ENCODE results near the gene LYRM4. TPM values are rescaled to one million over a fixed set of nuclear protein-coding genes. Genes with fewer than 3 reads are reported as not detected.

LYRM4 gene
- total and polyA plus RNA-seq, 9 of the 15 experiments (the other 6 are each of a cell fraction or from before 2014, with no cell fraction given) = 24.2 to 69.4 (median 41.8) TPM

DNA sequence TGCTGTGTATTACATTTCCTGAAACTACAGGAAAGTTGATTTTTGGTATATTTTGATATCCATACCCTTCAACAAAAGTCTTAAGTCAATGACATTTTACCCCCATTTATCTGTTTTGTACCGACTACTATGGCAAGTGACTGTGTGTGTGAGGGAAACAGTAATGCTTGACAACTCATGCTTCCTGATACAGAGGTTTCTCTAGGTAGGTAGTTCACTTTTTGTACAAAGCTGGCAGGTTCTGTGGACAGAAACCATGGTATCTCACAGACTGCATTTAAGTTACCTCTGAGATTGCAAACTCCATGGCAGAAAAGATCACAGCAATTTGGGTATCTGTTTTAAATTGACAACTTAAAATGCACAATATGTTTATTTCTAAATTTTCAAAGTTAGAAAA lies 29.3 kb upstream of the LYRM4 start:
- ATAC-seq = no peak
- peaks cover 27% of the 10 kb centered on the region; the same call in 2 of the 3 replicates for H3K79me2 ChIP-seq (ENCODE audit: control insufficient read depth, insufficient read depth, low read length)
- intact Hi-C loops (cut with micrococcal nuclease) (no loop called here), in situ Hi-C loops (cut with MboI) (no loop called here)
- CTCF ChIA-PET (ENCODE audit: low intra/inter-chr PET ratio) = no interaction called here
- H3K27ac ChIP-seq (ENCODE audit: extremely low read depth, low read depth, low read length) = no peak overlapping the region
- no TSS peak for BruUV-seq (replicated peaks)
- peaks cover 12 to 27% of the 10 kb centered on the region in 2 experiments for H3K4me1 ChIP-seq (replicated peaks in 1 of 2; ENCODE audit: control insufficient read depth in 2 of 2, insufficient read depth in 2 of 2, low read length in 2 of 2)
- no peaks in the 10 kb centered on the region for H3K9me1 ChIP-seq (ENCODE audit: control insufficient read depth, insufficient read depth, low read length)
- H4K20me1 ChIP-seq (replicated peaks; ENCODE audit: control insufficient read depth, insufficient read depth, low read length) = no peaks in the 10 kb centered on the region
- no peak for FAIRE-seq
- no peak overlapping the region for H3K4me3 ChIP-seq
- no peak for DNase-seq (ENCODE audit: extremely low read depth in 1 of 4, low spot score in 3 of 4)
- H3K9ac ChIP-seq (ENCODE audit: insufficient read depth in 1 of 2, low read depth in 2 of 2, low read length in 2 of 2) = no peak overlapping the region
- H3K27me3 ChIP-seq (ENCODE audit: control insufficient read depth in 2 of 2, insufficient read depth in 2 of 2, low read length in 2 of 2) = no peaks in the 10 kb centered on the region
- no peak overlapping the region for H3K4me2 ChIP-seq (ENCODE audit: insufficient read depth, low read length)
- H3K9me3 ChIP-seq (replicated peaks; ENCODE audit: control insufficient read depth, insufficient read depth, low read depth, low read length) = no peaks in the 10 kb centered on the region
- no peaks in the 10 kb centered on the region; the same call in 2 of the 3 replicates for H3K36me3 ChIP-seq (ENCODE audit: control insufficient read depth, insufficient read depth, low read length)
- 46% methylated on average over 1 of the region's 1 CpG for WGBS (ENCODE audit: insufficient coverage, low coverage, missing lambda C conversion rate)
- POLR2A ChIA-PET = interaction anchor here (0.7 kb wide), 2 partner anchors 94 to 114 kb away, joined by 3 read pairs; no protein-coding TSS in a partner anchor
- no peak overlapping the region for H2AFZ ChIP-seq (ENCODE audit: low read depth, low read length)
- TF ChIP-seq HNRNPUL1 (IDR thresholded peaks at IDR 0.05; ENCODE audit: low read length) (no peak), HDAC8 (tag; IDR thresholded peaks at IDR 0.05) (no peak), SAP30 (IDR thresholded peaks at IDR 0.05; ENCODE audit: borderline replicate concordance, insufficient read depth, low read depth, low read length, poor library complexity, severe bottlenecking) (no peak), AFF1 (IDR thresholded peaks at IDR 0.05; ENCODE audit: low read depth in 1 of 2, partially characterized antibody in 2 of 2) (no peak), ZNF76 (CRISPR knock-in tag; IDR thresholded peaks at IDR 0.05; ENCODE audit: borderline replicate concordance) (no peak), ZNF551 (CRISPR knock-in tag; IDR thresholded peaks at IDR 0.05) (no peak), ZNF639 (CRISPR knock-in tag; conservative IDR thresholded peaks at IDR 0.05 in 1 of 2, IDR thresholded peaks at IDR 0.05 in 1 of 2) (no peak), ZBED1 (IDR thresholded peaks at IDR 0.05) (no peak), NFIC (IDR thresholded peaks at IDR 0.05) (no peak), FOS (IDR thresholded peaks at IDR 0.05; ENCODE audit: extremely low read depth, insufficient read length) (no peak), SREBF1 (IDR thresholded peaks at IDR 0.05; ENCODE audit: borderline replicate concordance, low read depth, low read length) (no peak), KAT2B (IDR thresholded peaks at IDR 0.05; ENCODE audit: low read depth, low read length) (no peak)
- TF ChIP-seq, protein P1, sequence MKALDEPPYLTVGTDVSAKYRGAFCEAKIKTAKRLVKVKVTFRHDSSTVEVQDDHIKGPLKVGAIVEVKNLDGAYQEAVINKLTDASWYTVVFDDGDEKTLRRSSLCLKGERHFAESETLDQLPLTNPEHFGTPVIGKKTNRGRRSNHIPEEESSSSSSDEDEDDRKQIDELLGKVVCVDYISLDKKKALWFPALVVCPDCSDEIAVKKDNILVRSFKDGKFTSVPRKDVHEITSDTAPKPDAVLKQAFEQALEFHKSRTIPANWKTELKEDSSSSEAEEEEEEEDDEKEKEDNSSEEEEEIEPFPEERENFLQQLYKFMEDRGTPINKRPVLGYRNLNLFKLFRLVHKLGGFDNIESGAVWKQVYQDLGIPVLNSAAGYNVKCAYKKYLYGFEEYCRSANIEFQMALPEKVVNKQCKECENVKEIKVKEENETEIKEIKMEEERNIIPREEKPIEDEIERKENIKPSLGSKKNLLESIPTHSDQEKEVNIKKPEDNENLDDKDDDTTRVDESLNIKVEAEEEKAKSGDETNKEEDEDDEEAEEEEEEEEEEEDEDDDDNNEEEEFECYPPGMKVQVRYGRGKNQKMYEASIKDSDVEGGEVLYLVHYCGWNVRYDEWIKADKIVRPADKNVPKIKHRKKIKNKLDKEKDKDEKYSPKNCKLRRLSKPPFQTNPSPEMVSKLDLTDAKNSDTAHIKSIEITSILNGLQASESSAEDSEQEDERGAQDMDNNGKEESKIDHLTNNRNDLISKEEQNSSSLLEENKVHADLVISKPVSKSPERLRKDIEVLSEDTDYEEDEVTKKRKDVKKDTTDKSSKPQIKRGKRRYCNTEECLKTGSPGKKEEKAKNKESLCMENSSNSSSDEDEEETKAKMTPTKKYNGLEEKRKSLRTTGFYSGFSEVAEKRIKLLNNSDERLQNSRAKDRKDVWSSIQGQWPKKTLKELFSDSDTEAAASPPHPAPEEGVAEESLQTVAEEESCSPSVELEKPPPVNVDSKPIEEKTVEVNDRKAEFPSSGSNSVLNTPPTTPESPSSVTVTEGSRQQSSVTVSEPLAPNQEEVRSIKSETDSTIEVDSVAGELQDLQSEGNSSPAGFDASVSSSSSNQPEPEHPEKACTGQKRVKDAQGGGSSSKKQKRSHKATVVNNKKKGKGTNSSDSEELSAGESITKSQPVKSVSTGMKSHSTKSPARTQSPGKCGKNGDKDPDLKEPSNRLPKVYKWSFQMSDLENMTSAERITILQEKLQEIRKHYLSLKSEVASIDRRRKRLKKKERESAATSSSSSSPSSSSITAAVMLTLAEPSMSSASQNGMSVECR (CRISPR knock-in tag; IDR thresholded peaks at IDR 0.05) = no peak

Data from K562 (cell line).